Endothelial cell of umbilical vein (primary cell): ENCODE measurements around the gene ZNF460. TPM values are rescaled to one million over a fixed set of nuclear protein-coding genes. Genes with fewer than 3 reads are reported as not detected.

ENCODE experiments used
- BruUV-seq: library from RNA; stranded (reverse); fragments of 400-500 nt; replicated peaks from 2 replicates; lab custom pipeline; 2021; lab: Mats Ljungman, UMichigan
- CTCF ChIA-PET: fragments of 300-600, 350-600 bp; sonication (Branson Sonifier 250); formaldehyde crosslinking; loops from one replicate; lab custom pipeline; 2021; ENCODE audit warnings: antibody characterized with exemption, inconsistent platforms; lab: Charles Lee
- POLR2A ChIA-PET: fragments of 300-600, 350-600 bp; sonication (Branson Sonifier 250); formaldehyde crosslinking; loops from one replicate; lab custom pipeline; 2021; ENCODE audit warnings: antibody characterized with exemption, inconsistent platforms; lab: Charles Lee
- DNase-seq: peaks from one replicate; pipeline ENCODE4 v3.0.0-alpha.2; 2011; ENCODE audit warnings: low read depth, low spot score
- FAIRE-seq: peaks from 2 replicates; lab custom pipeline; 2011; peaks lifted over from hg19 to GRCh38; lab: Jason Lieb, UNC
- H2AFZ ChIP-seq: 2 replicates; pipeline ENCODE4 v1.6.0; 2012; ENCODE audit warnings: low read depth, low read length, control low read depth, inconsistent platforms
- H3K27ac ChIP-seq: 2 replicates; pipeline ENCODE4 v1.5.1; 2011; ENCODE audit warnings: low read depth, mild to moderate bottlenecking, control low read depth, low read length, moderate library complexity; ENCODE audit not compliant: insufficient read depth
- H3K27me3 ChIP-seq, 2 experiments: 2 replicates each; pipeline versions ENCODE4 v1.6.0 to v1.6.1; 2011; ENCODE audit warnings: low read length in 2 of 2, mixed read lengths in 1 of 2; ENCODE audit not compliant: control insufficient read depth in 2 of 2, insufficient read depth in 2 of 2
- H3K36me3 ChIP-seq, 2 experiments: 2 replicates in 1 of 2; 3 replicates in 1 of 2; pipeline ENCODE4 v1.5.1; 2011; ENCODE audit warnings: low read length in 2 of 2, mild to moderate bottlenecking in 1 of 2, moderate library complexity in 1 of 2; ENCODE audit not compliant: control insufficient read depth in 2 of 2, insufficient read depth in 2 of 2; ENCODE audit errors: extremely low read depth in 1 of 2
- H3K4me1 ChIP-seq: 3 replicates; pipeline ENCODE4 v1.5.1; 2011; ENCODE audit warnings: mild to moderate bottlenecking, low read length; ENCODE audit not compliant: control insufficient read depth, insufficient read depth; ENCODE audit errors: extremely low read depth
- H3K4me2 ChIP-seq: 2 replicates; pipeline ENCODE4 v1.6.1; 2011; ENCODE audit warnings: low read length, control low read depth, mixed read lengths; ENCODE audit not compliant: insufficient read depth
- H3K4me3 ChIP-seq, 3 experiments: fragments of 200-600 bp in 1 of 3; sonication (generic), shearing (Covaris generic) in 1 of 3; replicated peaks in 1 of 3; 2 replicates each; pipeline ENCODE4 v1.5.1; 2011 to 2016; ENCODE audit warnings: control low read depth in 3 of 3, low read length in 3 of 3, mild to moderate bottlenecking in 2 of 3, inconsistent platforms in 1 of 3, low read depth in 1 of 3, moderate library complexity in 1 of 3; ENCODE audit not compliant: insufficient read depth in 1 of 3
- H3K79me2 ChIP-seq: 2 replicates; pipeline ENCODE4 v1.6.0; 2012; ENCODE audit warnings: low read length, inconsistent platforms; ENCODE audit not compliant: control insufficient read depth, insufficient read depth
- H3K9ac ChIP-seq: replicated peaks from 2 replicates; pipeline ENCODE3; 2011; ENCODE audit warnings: low read length, control low read depth; ENCODE audit not compliant: insufficient read depth; ENCODE audit errors: extremely low read depth
- H3K9me1 ChIP-seq: replicated peaks from 3 replicates; pipeline ENCODE4 v1.6.0; 2011; ENCODE audit warnings: mild to moderate bottlenecking, low read length; ENCODE audit not compliant: control insufficient read depth, insufficient read depth; ENCODE audit errors: extremely low read depth
- H3K9me3 ChIP-seq: replicated peaks from 2 replicates; pipeline ENCODE4 v1.5.1; 2012; ENCODE audit warnings: low read length, inconsistent platforms; ENCODE audit not compliant: control insufficient read depth, insufficient read depth
- H4K20me1 ChIP-seq: replicated peaks from 2 replicates; pipeline ENCODE3; 2011; ENCODE audit warnings: mild to moderate bottlenecking, low read length; ENCODE audit not compliant: control insufficient read depth, insufficient read depth; ENCODE audit errors: extremely low read depth
- CTCF ChIP-seq, 2 donors: IDR thresholded peaks; 1 replicate in 1 of 2; 2 replicates in 1 of 2; pipeline ENCODE4 v1.5.1; 2011; ENCODE audit warnings: low read length in 2 of 2, mild to moderate bottlenecking in 2 of 2, moderate library complexity in 2 of 2, control low read depth in 1 of 2, inconsistent platforms in 1 of 2, low read depth in 1 of 2; ENCODE audit not compliant: insufficient read depth in 1 of 2; ENCODE audit errors: extremely low read depth in 1 of 2
- EZH2 ChIP-seq: IDR thresholded peaks from 2 replicates; pipeline ENCODE4 v1.6.1; 2012; ENCODE audit warnings: borderline replicate concordance, low read depth, mild to moderate bottlenecking, moderate library complexity, low read length, inconsistent platforms; ENCODE audit not compliant: severe bottlenecking
- FOS ChIP-seq: IDR thresholded peaks from 2 replicates; pipeline ENCODE4 v1.6.1; 2011; ENCODE audit warnings: mild to moderate bottlenecking, low read length, moderate library complexity, borderline replicate concordance; ENCODE audit not compliant: insufficient read depth
- GATA2 ChIP-seq: IDR thresholded peaks from 2 replicates; pipeline ENCODE4 v1.7.0; 2011; ENCODE audit warnings: low read depth, mild to moderate bottlenecking, moderate library complexity, mixed read lengths, low read length; ENCODE audit not compliant: insufficient read length, insufficient read depth
- JUN ChIP-seq: IDR thresholded peaks from 2 replicates; pipeline ENCODE4 v1.6.1; 2011; ENCODE audit warnings: borderline replicate concordance, low read depth; ENCODE audit not compliant: insufficient read length, insufficient read depth
- MAX ChIP-seq: IDR thresholded peaks from 2 replicates; pipeline ENCODE4 v1.6.1; 2011; ENCODE audit not compliant: insufficient read depth, insufficient read length
- MYC ChIP-seq: IDR thresholded peaks from one replicate; pipeline ENCODE4 v1.6.1; 2011; ENCODE audit warnings: mild to moderate bottlenecking, low read depth, low read length
- POLR2A ChIP-seq: IDR thresholded peaks from 2 replicates; pipeline ENCODE4 v1.6.1; 2012; ENCODE audit warnings: low read depth, mild to moderate bottlenecking, control low read depth, low read length
- POLR2AphosphoS5 ChIP-seq: IDR thresholded peaks from 2 replicates; pipeline ENCODE4 v1.6.1; 2012; ENCODE audit warnings: low read depth, mild to moderate bottlenecking, control low read depth, low read length, moderate library complexity; ENCODE audit not compliant: insufficient read depth
- dilution Hi-C: fragments of 300-500 bp; cut with MboI; formaldehyde crosslinking; loops from one replicate; pipeline ENCODE4 v1.15.0; 2019; ENCODE audit warnings: low sequenced_read_pairs; ENCODE audit not compliant: extremely low pct_ligation_motif_present
- intact Hi-C: fragments of 100-400 bp; cut with micrococcal nuclease; formaldehyde crosslinking; loops from one replicate; pipeline ENCODE4 v1.10.0; 2022
- polyA plus RNA-seq, 4 experiments: library from polyadenylated mRNA; depleted of rRNA in 3 of 4; stranded (reverse) in 3 of 4; unstranded in 1 of 4; fragments of >200 nt; gene quantifications; 2 replicates each; pipeline versions ENCODE4 v1.2.1 to v1.2.3, GENCODE V29; 2011 to 2012; ENCODE audit warnings: missing spikeins in 1 of 4
- total RNA-seq: library from RNA; stranded (reverse); gene quantifications from 2 replicates; pipeline ENCODE4 v1.2.3, GENCODE V29; 2021

ZNF460 gene
- total and polyA plus RNA-seq, 2 donors (not counting 3 experiments of a cell fraction or from before 2014, with no cell fraction given): 4.5 to 26.9 TPM

- CTCF ChIA-PET: no interaction called here
- intact Hi-C loops: no loop called here
- BruUV-seq: no TSS peak
- H3K79me2 ChIP-seq: peaks cover 67% of the 10 kb centered on the region
- dilution Hi-C loops: no loop called here
- DNase-seq: no peak
- H3K4me3 ChIP-seq: no peak overlapping the region
- no peak for FAIRE-seq
- no peaks in the 10 kb centered on the region for H3K27me3 ChIP-seq
- no peak overlapping the region for H3K9ac ChIP-seq
- peaks cover 3% of the 10 kb centered on the region for H4K20me1 ChIP-seq
- H3K9me1 ChIP-seq: no peaks in the 10 kb centered on the region
- no peaks in the 10 kb centered on the region for H3K4me1 ChIP-seq
- POLR2A ChIA-PET: no interaction called here
- TF ChIP-seq JUN (no peak), POLR2AphosphoS5 (no peak), MAX (no peak), CTCF (IDR thresholded peaks at IDR 0.05; ENCODE audit: extremely low read depth in 1 of 2, insufficient read depth in 1 of 2, low read depth in 1 of 2, low read length in 2 of 2) (no peak), FOS (no peak), GATA2 (no peak), POLR2A (no peak), EZH2 (no peak), MYC (no peak)
- no peak overlapping the region for H3K27ac ChIP-seq
- peaks cover 22% of the 10 kb centered on the region for H3K9me3 ChIP-seq
- peaks cover 38 to 44% of the 10 kb centered on the region in 2 experiments for H3K36me3 ChIP-seq
- H3K4me2 ChIP-seq: no peak overlapping the region
- no peak overlapping the region for H2AFZ ChIP-seq
Measured at GRCh38 chr19:57292547-57292946, 12.3 kb downstream of the ZNF460 start.
